ENCODE results near the gene SPN. TPM values are rescaled to one million over a fixed set of nuclear protein-coding genes. Genes with fewer than 3 reads are reported as not detected.

Gene SPN
- total RNA-seq, 1 experiment from 2014 or later: 0.47 TPM

DNA sequence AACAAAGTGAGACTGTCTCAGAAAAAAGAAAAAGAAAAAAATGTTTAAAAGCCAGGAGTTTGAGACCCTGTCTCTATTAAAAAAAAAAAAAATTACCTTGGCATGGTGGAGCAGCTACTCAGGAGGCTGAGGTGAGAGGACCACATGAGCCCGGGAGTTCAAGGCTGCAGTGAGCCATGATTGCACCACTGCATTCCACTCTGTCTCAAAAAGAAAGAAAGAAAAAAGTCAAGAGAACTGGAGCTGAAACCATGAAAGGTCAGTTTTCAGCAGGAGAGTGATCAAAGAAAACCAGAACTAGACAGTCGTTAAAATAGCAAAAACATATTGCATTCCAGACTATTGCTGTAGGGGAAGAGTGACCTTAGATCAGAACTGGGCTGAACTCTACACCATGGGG lies 24.7 kb downstream of the SPN start:
- intact Hi-C loops (cut with micrococcal nuclease): no loop called here
- DNase-seq (ENCODE audit: low read depth, low spot score) (no peak), ATAC-seq (no peak)
- no peak overlapping the region for H3K4me3 ChIP-seq (replicated peaks in 1 of 2; ENCODE audit: low read depth in 1 of 2, low read length in 2 of 2)
- H3K36me3 ChIP-seq (ENCODE audit: control insufficient read depth in 1 of 2, insufficient read depth in 2 of 2, low read length in 2 of 2): no peaks in the 10 kb centered on the region
- H3K9me2 ChIP-seq (ENCODE audit: insufficient read depth): no peaks in the 10 kb centered on the region
- H3K4me1 ChIP-seq (ENCODE audit: control insufficient read depth in 1 of 2, insufficient read depth in 2 of 2, low read length in 2 of 2): peaks cover 0 to 6% of the 10 kb centered on the region in 2 experiments; a peak in 2 of 4 replicates
- no peak overlapping the region for H3K4me2 ChIP-seq (ENCODE audit: low read length)
- no peaks in the 10 kb centered on the region for H3K27me3 ChIP-seq (ENCODE audit: insufficient read depth, low read length)
- BruUV-seq (replicated peaks): no TSS peak
- ChIA-PET CTCF (no interaction called here), POLR2A (no interaction called here), RAD21 (ENCODE audit: low non-redundant PET in 1 of 2, low total read pairs in 2 of 2, uncharacterized antibody in 2 of 2, unreplicated experiment in 2 of 2) (no interaction called here)
- TF ChIP-seq RAD21 (IDR thresholded peaks at IDR 0.05; ENCODE audit: low read depth): no peak
- TF ChIP-seq ELF1 (IDR thresholded peaks at IDR 0.05; ENCODE audit: borderline replicate concordance, low read depth): no peak
- TF ChIP-seq SIN3A (IDR thresholded peaks at IDR 0.05; ENCODE audit: low read depth): no peak
- no peak for TF ChIP-seq SRF (IDR thresholded peaks at IDR 0.05; ENCODE audit: low read depth)
- no peak for TF ChIP-seq POLR2A (IDR thresholded peaks at IDR 0.05; ENCODE audit: borderline replicate concordance, extremely low read depth, insufficient read depth, insufficient read length)
- TF ChIP-seq, protein P1, sequence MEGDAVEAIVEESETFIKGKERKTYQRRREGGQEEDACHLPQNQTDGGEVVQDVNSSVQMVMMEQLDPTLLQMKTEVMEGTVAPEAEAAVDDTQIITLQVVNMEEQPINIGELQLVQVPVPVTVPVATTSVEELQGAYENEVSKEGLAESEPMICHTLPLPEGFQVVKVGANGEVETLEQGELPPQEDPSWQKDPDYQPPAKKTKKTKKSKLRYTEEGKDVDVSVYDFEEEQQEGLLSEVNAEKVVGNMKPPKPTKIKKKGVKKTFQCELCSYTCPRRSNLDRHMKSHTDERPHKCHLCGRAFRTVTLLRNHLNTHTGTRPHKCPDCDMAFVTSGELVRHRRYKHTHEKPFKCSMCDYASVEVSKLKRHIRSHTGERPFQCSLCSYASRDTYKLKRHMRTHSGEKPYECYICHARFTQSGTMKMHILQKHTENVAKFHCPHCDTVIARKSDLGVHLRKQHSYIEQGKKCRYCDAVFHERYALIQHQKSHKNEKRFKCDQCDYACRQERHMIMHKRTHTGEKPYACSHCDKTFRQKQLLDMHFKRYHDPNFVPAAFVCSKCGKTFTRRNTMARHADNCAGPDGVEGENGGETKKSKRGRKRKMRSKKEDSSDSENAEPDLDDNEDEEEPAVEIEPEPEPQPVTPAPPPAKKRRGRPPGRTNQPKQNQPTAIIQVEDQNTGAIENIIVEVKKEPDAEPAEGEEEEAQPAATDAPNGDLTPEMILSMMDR (IDR thresholded peaks at IDR 0.05 in 2 of 3, conservative IDR thresholded peaks at IDR 0.05 in 1 of 3; ENCODE audit: borderline replicate concordance in 1 of 3, insufficient read depth in 1 of 3, low read depth in 2 of 3, low read length in 2 of 3): no peak
- TF ChIP-seq EZH2phosphoT487 (IDR thresholded peaks at IDR 0.05; ENCODE audit: borderline replicate concordance): no peak
- TF ChIP-seq JUND (IDR thresholded peaks at IDR 0.05): no peak
- no peak for TF ChIP-seq CBX3 (IDR thresholded peaks at IDR 0.05; ENCODE audit: low read depth)
- TF ChIP-seq, protein P2, sequence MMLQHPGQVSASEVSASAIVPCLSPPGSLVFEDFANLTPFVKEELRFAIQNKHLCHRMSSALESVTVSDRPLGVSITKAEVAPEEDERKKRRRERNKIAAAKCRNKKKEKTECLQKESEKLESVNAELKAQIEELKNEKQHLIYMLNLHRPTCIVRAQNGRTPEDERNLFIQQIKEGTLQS (IDR thresholded peaks at IDR 0.05): no peak
- TF ChIP-seq TCF7L2 (IDR thresholded peaks at IDR 0.05; ENCODE audit: borderline replicate concordance, extremely low read depth, insufficient read depth, insufficient read length): no peak
- no peak for TF ChIP-seq ZFX (IDR thresholded peaks at IDR 0.05)
- H3K9me3 ChIP-seq (ENCODE audit: control insufficient read depth in 1 of 2, insufficient read depth in 1 of 2, low read depth in 1 of 2, low read length in 2 of 2): no peaks in the 10 kb centered on the region
- no peak overlapping the region for H3K27ac ChIP-seq (ENCODE audit: low read depth, low read length)
- no peak overlapping the region for H2AFZ ChIP-seq (ENCODE audit: low read depth, low read length, poor library complexity, severe bottlenecking)
- no peaks in the 10 kb centered on the region for H3K79me2 ChIP-seq (ENCODE audit: insufficient read depth, low read length)
- no peak overlapping the region for H3K9ac ChIP-seq (ENCODE audit: low read length)
- no peaks in the 10 kb centered on the region for H4K20me1 ChIP-seq (ENCODE audit: insufficient read depth)
